Activated B cell treated with CpG ODN at 0.5 μM for 24 hours (primary cell): ENCODE results near the gene ARVCF. TPM values are rescaled to one million over a fixed set of nuclear protein-coding genes. Genes with fewer than 3 reads are reported as not detected.

Experiments used
- ATAC-seq: fragments of 200-7000 bp; cut with Tn5 transposase; one replicate; pipeline ENCODE4 v1.10.0; 2021; ENCODE audit warnings: low read depth, mild to moderate bottlenecking, moderate library complexity
- CTCF ChIA-PET: fragments of 350-600 bp; sonication (Branson Sonifier 250); formaldehyde crosslinking; loops from one replicate; lab custom pipeline; 2021; ENCODE audit warnings: antibody characterized with exemption; lab: Charles Lee
- POLR2A ChIA-PET: fragments of 350-600 bp; sonication (Branson Sonifier 250); formaldehyde crosslinking; loops from one replicate; lab custom pipeline; 2021; ENCODE audit warnings: antibody characterized with exemption; lab: Charles Lee
- DNase-seq: peaks from one replicate; pipeline ENCODE4 v3.0.0; 2022
- H3K27ac Mint-ChIP-seq: one replicate; pipeline ENCODE4 v1.8.0; 2020; ENCODE audit warnings: mixed read lengths
- H3K27me3 Mint-ChIP-seq: one replicate; pipeline ENCODE4 v1.8.0; 2021; ENCODE audit warnings: mixed read lengths
- H3K36me3 Mint-ChIP-seq: one replicate; pipeline ENCODE4 v1.8.0; 2021; ENCODE audit warnings: low read depth, mixed read lengths
- H3K4me1 Mint-ChIP-seq: one replicate; pipeline ENCODE4 v1.8.0; 2021; ENCODE audit warnings: mixed read lengths
- H3K4me3 Mint-ChIP-seq: one replicate; pipeline ENCODE4 v1.8.0; 2020; ENCODE audit warnings: mild to moderate bottlenecking, mixed read lengths
- H3K9me3 Mint-ChIP-seq: one replicate; pipeline ENCODE4 v1.8.0; 2020; ENCODE audit warnings: mixed read lengths
- intact Hi-C: fragments of 100-400 bp; cut with micrococcal nuclease; formaldehyde crosslinking; loops from one replicate; pipeline ENCODE4 v1.15.1; 2024
- total RNA-seq: library from RNA; stranded (reverse); gene quantifications from 2 replicates; pipeline ENCODE4 v1.2.3, GENCODE V29; 2022
- TF ChIP-seq, protein P1 (sequence below): fragments of 200-600 bp; IDR thresholded peaks from one replicate; pipeline ENCODE4 v1.8.0; 2022; ENCODE audit warnings: antibody characterized with exemption, mild to moderate bottlenecking

The ARVCF gene
- total RNA-seq, 1 donor from 2014 or later, result 6.5 TPM

DNA sequence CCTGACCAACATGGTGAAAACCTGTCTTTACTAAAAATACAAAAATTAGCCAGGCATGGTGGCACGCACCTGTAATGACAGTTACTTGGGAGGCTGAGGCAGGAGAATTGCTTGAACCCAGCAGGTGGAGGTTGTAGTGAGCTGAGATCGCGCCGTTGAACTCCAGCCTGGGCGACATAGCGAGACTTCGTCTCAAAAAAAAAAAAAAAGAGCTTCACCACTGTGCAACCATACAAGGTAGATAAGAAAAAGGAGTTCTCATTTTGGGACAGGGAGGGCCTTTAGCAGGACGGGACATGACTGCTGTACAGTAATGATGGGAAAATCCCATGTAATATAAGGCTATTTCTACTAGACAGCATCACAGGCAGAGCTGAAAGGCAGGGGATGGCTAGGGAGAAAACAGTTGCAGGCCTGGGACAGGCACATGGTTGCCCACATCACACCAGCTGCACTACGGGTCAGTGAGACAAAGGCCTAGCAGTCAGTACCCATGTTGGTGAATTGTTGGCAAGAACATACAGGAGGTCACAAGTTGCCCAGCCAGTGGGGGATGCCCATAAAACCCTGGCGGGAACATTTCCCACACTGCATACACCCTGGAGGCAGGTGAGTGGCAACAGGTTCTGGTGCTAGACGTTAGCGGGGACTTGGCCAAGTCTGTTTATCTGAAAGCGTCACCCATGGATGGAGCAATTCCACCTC, 9.7 kb upstream of the ARVCF start:
- H3K27me3 Mint-ChIP-seq, result no peaks in the 10 kb centered on the region
- peaks cover 14% of the 10 kb centered on the region for H3K36me3 Mint-ChIP-seq
- ChIA-PET CTCF (no interaction called here), POLR2A (interaction anchor here (1.3 kb wide), 1 partner anchor 55 kb away, joined by 3 read pairs; no protein-coding TSS in a partner anchor)
- no peak overlapping the region for H3K4me3 Mint-ChIP-seq
- DNase-seq, result no peak
- H3K4me1 Mint-ChIP-seq, result peaks cover 53% of the 10 kb centered on the region
- TF ChIP-seq, protein P1, sequence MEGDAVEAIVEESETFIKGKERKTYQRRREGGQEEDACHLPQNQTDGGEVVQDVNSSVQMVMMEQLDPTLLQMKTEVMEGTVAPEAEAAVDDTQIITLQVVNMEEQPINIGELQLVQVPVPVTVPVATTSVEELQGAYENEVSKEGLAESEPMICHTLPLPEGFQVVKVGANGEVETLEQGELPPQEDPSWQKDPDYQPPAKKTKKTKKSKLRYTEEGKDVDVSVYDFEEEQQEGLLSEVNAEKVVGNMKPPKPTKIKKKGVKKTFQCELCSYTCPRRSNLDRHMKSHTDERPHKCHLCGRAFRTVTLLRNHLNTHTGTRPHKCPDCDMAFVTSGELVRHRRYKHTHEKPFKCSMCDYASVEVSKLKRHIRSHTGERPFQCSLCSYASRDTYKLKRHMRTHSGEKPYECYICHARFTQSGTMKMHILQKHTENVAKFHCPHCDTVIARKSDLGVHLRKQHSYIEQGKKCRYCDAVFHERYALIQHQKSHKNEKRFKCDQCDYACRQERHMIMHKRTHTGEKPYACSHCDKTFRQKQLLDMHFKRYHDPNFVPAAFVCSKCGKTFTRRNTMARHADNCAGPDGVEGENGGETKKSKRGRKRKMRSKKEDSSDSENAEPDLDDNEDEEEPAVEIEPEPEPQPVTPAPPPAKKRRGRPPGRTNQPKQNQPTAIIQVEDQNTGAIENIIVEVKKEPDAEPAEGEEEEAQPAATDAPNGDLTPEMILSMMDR, result no peak
- no peak overlapping the region for H3K27ac Mint-ChIP-seq
- intact Hi-C loops, result no loop called here
- no peaks in the 10 kb centered on the region for H3K9me3 Mint-ChIP-seq
- ATAC-seq, result no peak

DNA sequence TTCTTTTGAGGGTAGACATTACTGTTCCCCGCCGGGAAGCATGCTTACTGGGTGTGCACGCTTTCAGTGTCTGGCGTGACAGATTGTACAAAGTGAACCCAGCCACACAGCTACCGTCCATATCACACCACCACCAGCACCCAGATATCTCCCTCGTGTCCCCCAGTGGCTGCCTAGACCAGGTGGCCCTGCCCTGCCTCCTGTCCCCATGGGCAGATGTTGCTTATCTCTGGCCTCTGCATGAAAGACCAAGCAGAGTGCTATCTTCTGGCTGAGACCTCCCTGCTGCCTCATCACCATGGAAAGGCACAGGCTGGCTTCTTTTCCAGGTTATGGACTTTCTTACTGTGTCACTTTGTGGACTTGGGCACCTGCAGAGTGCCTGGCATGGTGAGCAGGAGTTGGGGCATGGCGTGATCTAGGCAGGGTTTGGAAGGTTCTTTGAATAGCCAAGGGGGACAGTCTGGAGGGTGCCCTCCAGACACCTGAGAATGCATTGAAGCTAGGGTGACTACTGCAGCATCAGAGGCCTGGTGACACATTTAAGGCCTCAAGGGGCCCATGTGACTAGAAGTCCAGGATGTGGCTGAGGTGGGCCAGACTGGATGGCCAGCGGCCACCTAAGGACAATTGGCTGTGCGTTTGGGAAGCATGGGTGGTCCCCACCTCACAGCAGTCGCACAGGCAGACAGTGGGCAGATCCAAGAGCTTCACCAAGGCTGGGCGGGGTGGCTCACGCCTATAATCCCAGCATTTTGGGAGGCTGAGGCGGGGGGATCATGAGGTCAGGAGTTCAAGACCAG, 9.0 kb upstream of the ARVCF start:
- Mint-ChIP-seq H3K4me1 (peaks cover 50% of the 10 kb centered on the region), H3K4me3 (no peak overlapping the region), H3K36me3 (peaks cover 16% of the 10 kb centered on the region), H3K9me3 (no peaks in the 10 kb centered on the region), H3K27me3 (no peaks in the 10 kb centered on the region), H3K27ac (no peak overlapping the region)
- ChIA-PET POLR2A (no interaction called here), CTCF (no interaction called here)
- TF ChIP-seq, protein P1, result no peak
- intact Hi-C loops, result no loop called here
- ATAC-seq (no peak), DNase-seq (no peak)

DNA sequence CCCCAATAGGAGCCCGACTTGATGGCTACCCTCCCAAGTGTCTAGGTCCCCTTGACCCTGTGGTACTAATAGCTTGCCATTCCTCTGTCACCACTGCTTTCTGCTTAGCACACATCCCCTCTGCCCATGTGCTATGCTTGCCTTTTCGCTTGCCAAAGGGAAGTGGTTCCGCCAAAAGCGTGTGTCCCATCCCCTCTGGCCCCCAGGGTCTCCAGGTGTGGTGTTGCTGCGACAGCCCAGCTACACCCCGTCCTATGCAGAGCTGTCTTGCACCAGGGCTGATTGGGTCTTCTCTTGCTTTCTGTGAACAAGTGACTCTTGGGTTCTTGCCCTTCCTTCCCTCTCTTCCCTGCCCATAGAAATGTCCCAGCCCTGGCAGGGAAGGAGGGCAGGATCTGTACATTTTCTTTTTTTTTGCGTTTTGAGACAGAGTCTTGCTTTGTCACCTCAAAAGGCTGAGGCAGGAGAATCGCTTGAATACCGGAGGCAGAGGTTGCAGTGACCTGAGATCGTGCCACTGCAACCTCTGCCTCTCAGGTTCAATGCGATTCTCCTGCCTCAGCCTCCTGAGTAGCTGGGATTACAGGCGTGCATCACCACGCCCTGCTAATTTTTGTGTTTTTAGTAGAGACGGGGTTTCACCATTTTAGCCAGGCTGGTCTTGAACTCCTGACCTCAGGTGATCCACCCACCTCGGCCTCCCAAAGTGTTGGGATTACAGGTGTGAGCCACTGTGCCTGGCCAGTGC, 8.2 kb upstream of the ARVCF start:
- CTCF ChIA-PET, result no interaction called here
- Mint-ChIP-seq H3K27me3 (no peaks in the 10 kb centered on the region), H3K9me3 (no peaks in the 10 kb centered on the region), H3K36me3 (peaks cover 16% of the 10 kb centered on the region), H3K4me1 (peaks cover 55% of the 10 kb centered on the region), H3K4me3 (no peak overlapping the region), H3K27ac (no peak overlapping the region)
- DNase-seq, result no peak
- intact Hi-C loops, result no loop called here
- POLR2A ChIA-PET, result no interaction called here
- ATAC-seq, result no peak
- TF ChIP-seq, protein P1, result no peak

DNA sequence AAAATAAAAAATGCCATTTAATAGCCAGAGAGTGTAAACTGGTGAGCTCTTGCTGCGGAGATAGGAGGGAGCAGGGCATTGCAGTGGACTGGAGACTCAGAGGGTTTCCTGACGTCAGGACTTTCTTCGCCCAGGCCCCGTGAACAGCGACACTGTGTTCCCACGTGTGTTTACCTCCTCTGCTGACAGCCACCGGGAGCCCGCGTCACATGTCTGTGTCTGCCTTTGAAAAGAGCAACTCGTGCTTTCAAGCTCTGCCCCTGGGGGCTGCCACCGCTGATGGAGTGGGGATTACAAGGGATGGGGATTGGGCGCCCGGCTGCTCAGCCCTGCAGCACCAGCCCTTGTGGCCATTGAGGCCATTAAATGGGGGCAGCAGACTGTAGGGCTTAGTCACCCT, 7.6 kb upstream of the ARVCF start:
- TF ChIP-seq, protein P1, result no peak
- Mint-ChIP-seq H3K4me1 (peaks cover 49% of the 10 kb centered on the region), H3K27me3 (no peaks in the 10 kb centered on the region), H3K4me3 (no peak overlapping the region), H3K27ac (no peak overlapping the region), H3K9me3 (no peaks in the 10 kb centered on the region), H3K36me3 (peaks cover 15% of the 10 kb centered on the region)
- intact Hi-C loops, result no loop called here
- ChIA-PET POLR2A (interaction anchor here (0.6 kb wide), 1 partner anchor 417 kb away, joined by 3 read pairs; no protein-coding TSS in a partner anchor), CTCF (no interaction called here)
- ATAC-seq (no peak), DNase-seq (no peak)
